ENCODE measurements around the gene WWC2.
"Not testable (repeated sequence)": the region's sequence is repeated elsewhere in the genome, so short reads cannot be mapped to it uniquely, and the experiment has no call there.

WWC2 gene

DNA sequence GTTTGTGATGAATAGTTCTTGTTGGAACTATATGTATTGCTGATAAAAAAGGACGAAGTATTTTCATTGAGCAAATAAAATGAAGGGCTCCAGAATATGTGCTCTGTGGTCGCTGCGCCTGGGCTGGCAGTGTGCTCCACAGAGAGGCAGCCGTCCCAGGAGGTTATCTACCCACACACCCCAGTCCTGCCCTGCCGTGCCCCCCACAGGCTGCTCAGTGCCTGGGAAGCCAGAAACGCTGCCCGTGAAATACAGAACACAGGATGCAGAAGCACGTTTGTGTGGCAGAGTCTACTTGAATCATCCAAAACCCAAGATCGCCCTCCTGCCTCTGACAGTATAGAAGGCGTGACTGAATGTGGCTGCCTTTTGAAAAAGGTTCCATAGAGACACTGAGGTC is 219.6 kb downstream of the WWC2 start:
- no peaks in the 10 kb centered on the region for H3K4me1 Mint-ChIP-seq
- H3K4me3 Mint-ChIP-seq: no peak overlapping the region
- DNase-seq (ENCODE audit: low spot score in 2 of 2) (no peak), ATAC-seq (ENCODE audit: low read depth) (no peak)
- H3K27ac Mint-ChIP-seq: no peak overlapping the region
- no peaks in the 10 kb centered on the region for H3K9me3 Mint-ChIP-seq
- peaks cover 5% of the 10 kb centered on the region for H3K27me3 Mint-ChIP-seq
- no peaks in the 10 kb centered on the region for H3K36me3 Mint-ChIP-seq

- peaks cover 5% of the 10 kb centered on the region for H3K27me3 Mint-ChIP-seq
- no peaks in the 10 kb centered on the region for H3K36me3 Mint-ChIP-seq
- DNase-seq (ENCODE audit: low spot score in 2 of 2) (no peak), ATAC-seq (ENCODE audit: low read depth) (no peak)
- no peaks in the 10 kb centered on the region for H3K4me1 Mint-ChIP-seq
- no peak within 1 kb of the TSS for H3K27ac Mint-ChIP-seq
- no peaks in the 10 kb centered on the region for H3K9me3 Mint-ChIP-seq
- no peak within 1 kb of the TSS for H3K4me3 Mint-ChIP-seq
These were observed 221.4 kb downstream of the WWC2 start, which contains the start of gene CLDN22 for GRCh38 chr4:183320211-183321059. TSS of gene CLDN22 (minus strand) at chr4:183320276. CDS start at chr4:183320218, 58 bp downstream.

- Mint-ChIP-seq H3K36me3 (no peaks in the 10 kb centered on the region), H3K9me3 (no peaks in the 10 kb centered on the region), H3K4me3 (no peak overlapping the region), H3K27me3 (peaks cover 5% of the 10 kb centered on the region), H3K27ac (no peak overlapping the region), H3K4me1 (no peaks in the 10 kb centered on the region)
- ATAC-seq (ENCODE audit: low read depth) (no peak), DNase-seq (ENCODE audit: low spot score in 2 of 2) (no peak)
These were observed 222.0 kb downstream of the WWC2 start for GRCh38 chr4:183321079-183321478.

DNA sequence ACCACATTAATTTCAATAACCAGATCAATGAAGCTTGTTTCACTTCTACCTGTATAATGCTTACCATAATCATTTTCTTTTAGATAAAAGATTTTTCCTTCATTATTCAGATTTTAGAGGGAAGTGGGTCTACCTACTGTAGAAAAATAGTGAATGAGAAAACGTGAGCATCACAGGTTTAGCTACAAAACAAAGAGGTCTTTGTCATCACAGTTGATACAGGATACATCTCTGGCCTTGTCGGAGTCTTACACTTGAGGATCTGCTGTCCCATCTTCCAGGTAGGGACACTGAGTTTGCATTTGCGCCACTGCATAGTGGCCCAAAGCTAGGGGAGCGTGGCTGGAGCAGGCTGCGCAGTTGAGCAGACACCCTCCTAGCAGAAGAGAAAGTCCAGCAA is 222.5 kb downstream of the WWC2 start:
- ATAC-seq (ENCODE audit: low read depth) (no peak), DNase-seq (ENCODE audit: low spot score in 2 of 2) (no peak)
- peaks cover 2% of the 10 kb centered on the region for H3K9me3 Mint-ChIP-seq
- no peaks in the 10 kb centered on the region for H3K36me3 Mint-ChIP-seq
- no peak overlapping the region for H3K4me3 Mint-ChIP-seq
- H3K27ac Mint-ChIP-seq: no peak overlapping the region
- H3K4me1 Mint-ChIP-seq: no peaks in the 10 kb centered on the region
- peaks cover 3% of the 10 kb centered on the region for H3K27me3 Mint-ChIP-seq

- H3K4me3 Mint-ChIP-seq: no peak within 1 kb of the TSS
- no peak for ATAC-seq (ENCODE audit: low read depth)
- H3K36me3 Mint-ChIP-seq: no peaks in the 10 kb centered on the region
- H3K4me1 Mint-ChIP-seq: no peaks in the 10 kb centered on the region
- no peak within 1 kb of the TSS for H3K27ac Mint-ChIP-seq
- peaks cover 2% of the 10 kb centered on the region for H3K9me3 Mint-ChIP-seq
- DNase-seq (ENCODE audit: low spot score in 2 of 2): no peak
- peaks cover 3% of the 10 kb centered on the region for H3K27me3 Mint-ChIP-seq
These were observed 223.3 kb downstream of the WWC2 start, which contains the start of gene CLDN24 for GRCh38 chr4:183322326-183322725. TSS of gene CLDN24 (minus strand) at chr4:183322426. CDS start at chr4:183322426, 0 bp downstream.

DNA sequence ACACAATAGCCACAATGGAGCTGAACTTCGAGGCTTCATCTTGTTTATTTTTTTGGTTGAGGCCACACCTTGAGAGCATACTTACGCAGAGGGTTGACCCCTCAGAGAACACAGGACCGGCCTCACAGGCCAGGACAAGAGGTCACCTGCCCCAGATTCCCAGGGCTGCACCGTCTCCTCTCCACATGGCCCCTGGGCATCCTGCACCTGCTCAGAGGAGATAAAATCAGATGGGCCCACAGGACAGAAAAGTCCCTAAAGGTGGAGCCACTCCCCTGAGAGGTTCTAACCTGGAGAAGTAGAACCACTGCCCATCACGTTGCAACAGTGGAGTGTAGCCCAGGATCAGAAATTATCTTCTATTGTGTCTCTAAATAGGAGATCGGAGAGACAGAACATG is 224.2 kb downstream of the WWC2 start:
- Mint-ChIP-seq H3K4me3 (no peak overlapping the region), H3K4me1 (no peaks in the 10 kb centered on the region), H3K36me3 (no peaks in the 10 kb centered on the region), H3K27ac (no peak overlapping the region), H3K27me3 (peaks cover 3% of the 10 kb centered on the region), H3K9me3 (peaks cover 2% of the 10 kb centered on the region)
- DNase-seq (ENCODE audit: low spot score in 2 of 2) (no peak), ATAC-seq (ENCODE audit: low read depth) (no peak)

- H3K27ac Mint-ChIP-seq; H3K36me3 Mint-ChIP-seq; DNase-seq (ENCODE audit: low spot score in 2 of 2); H3K9me3 Mint-ChIP-seq; H3K4me1 Mint-ChIP-seq; H3K4me3 Mint-ChIP-seq; H3K27me3 Mint-ChIP-seq; ATAC-seq (ENCODE audit: low read depth): not testable (repeated sequence)
These were observed 225.0 kb downstream of the WWC2 start for GRCh38 chr4:183324056-183324455.

- H3K4me1 Mint-ChIP-seq: no peaks in the 10 kb centered on the region
- H3K9me3 Mint-ChIP-seq: peaks cover 6% of the 10 kb centered on the region
- no peak for ATAC-seq (ENCODE audit: low read depth)
- no peak overlapping the region for H3K27ac Mint-ChIP-seq
- peaks cover 3% of the 10 kb centered on the region for H3K27me3 Mint-ChIP-seq
- no peaks in the 10 kb centered on the region for H3K36me3 Mint-ChIP-seq
- no peak for DNase-seq (ENCODE audit: low spot score in 2 of 2)
- H3K4me3 Mint-ChIP-seq: no peak overlapping the region
These were observed 225.6 kb downstream of the WWC2 start for GRCh38 chr4:183324619-183325018.

DNA sequence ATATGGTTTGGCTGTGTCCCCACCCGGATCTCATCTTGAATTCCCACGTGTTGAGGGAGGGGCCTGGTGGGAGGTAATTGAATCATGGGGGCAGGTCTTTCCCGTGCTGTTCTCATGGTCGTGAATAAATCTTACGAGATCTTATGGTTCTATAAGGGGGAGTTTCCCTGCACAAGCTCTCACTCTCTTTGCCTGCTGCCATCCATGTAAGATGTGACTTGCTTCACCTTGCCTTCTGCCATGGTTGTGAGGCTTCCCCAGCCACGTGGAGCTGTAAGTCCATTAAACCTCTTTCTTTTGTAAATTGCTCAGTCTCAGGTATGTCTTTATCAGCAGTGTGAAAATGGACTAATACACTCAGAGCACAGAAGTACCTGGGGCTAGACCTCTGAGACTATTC is 227.3 kb downstream of the WWC2 start:
- H3K36me3 Mint-ChIP-seq: not testable (repeated sequence)

DNA sequence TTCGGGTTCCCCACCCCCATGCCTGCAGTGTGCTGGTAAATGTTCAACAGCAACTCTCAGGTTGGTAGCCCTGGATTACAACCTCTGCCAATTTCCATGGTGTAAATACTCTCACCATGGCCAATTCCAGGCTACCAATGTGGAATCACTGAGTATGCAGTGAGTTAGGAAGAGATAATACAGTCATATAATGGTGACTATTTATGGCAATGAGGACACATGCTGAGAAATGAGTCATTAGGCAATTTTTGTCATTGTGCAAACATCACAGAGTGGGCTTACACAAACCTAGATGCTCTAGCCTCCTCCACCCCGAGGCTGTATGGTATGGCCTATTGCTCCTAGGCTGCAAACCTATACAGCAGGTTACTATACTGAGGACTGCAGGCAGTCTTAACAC is 227.8 kb downstream of the WWC2 start:
- ATAC-seq (ENCODE audit: low read depth): no peak

More for the DNA sequence above, 227.3 kb downstream of the WWC2 start:
- H3K9me3 Mint-ChIP-seq; H3K4me1 Mint-ChIP-seq; ATAC-seq (ENCODE audit: low read depth); H3K27ac Mint-ChIP-seq; H3K4me3 Mint-ChIP-seq; DNase-seq (ENCODE audit: low spot score in 2 of 2); H3K27me3 Mint-ChIP-seq: not testable (repeated sequence)

GRCh38 chr4:183327827-183328226 is 228.8 kb downstream of the WWC2 start:
- Mint-ChIP-seq H3K27ac (no peak overlapping the region), H3K4me1 (no peaks in the 10 kb centered on the region), H3K4me3 (no peak overlapping the region), H3K9me3 (peaks cover 7% of the 10 kb centered on the region), H3K36me3 (no peaks in the 10 kb centered on the region), H3K27me3 (peaks cover 3% of the 10 kb centered on the region)
- no peak for ATAC-seq (ENCODE audit: low read depth)
- DNase-seq (ENCODE audit: low spot score in 2 of 2): no peak

More for the DNA sequence above, 227.8 kb downstream of the WWC2 start:
- Mint-ChIP-seq H3K4me1 (no peaks in the 10 kb centered on the region), H3K9me3 (peaks cover 6% of the 10 kb centered on the region), H3K4me3 (no peak overlapping the region), H3K27ac (no peak overlapping the region), H3K27me3 (no peaks in the 10 kb centered on the region), H3K36me3 (no peaks in the 10 kb centered on the region)
- no peak for DNase-seq (ENCODE audit: low spot score in 2 of 2)

- peaks cover 10% of the 10 kb centered on the region for H3K9me3 Mint-ChIP-seq
- H3K27me3 Mint-ChIP-seq: peaks cover 7% of the 10 kb centered on the region
- ATAC-seq (ENCODE audit: low read depth) (no peak), DNase-seq (ENCODE audit: low spot score in 2 of 2) (no peak)
- no peaks in the 10 kb centered on the region for H3K36me3 Mint-ChIP-seq
- H3K27ac Mint-ChIP-seq: no peak overlapping the region
- no peaks in the 10 kb centered on the region for H3K4me1 Mint-ChIP-seq
- no peak overlapping the region for H3K4me3 Mint-ChIP-seq
These were observed 229.8 kb downstream of the WWC2 start for GRCh38 chr4:183328832-183329231.

DNA sequence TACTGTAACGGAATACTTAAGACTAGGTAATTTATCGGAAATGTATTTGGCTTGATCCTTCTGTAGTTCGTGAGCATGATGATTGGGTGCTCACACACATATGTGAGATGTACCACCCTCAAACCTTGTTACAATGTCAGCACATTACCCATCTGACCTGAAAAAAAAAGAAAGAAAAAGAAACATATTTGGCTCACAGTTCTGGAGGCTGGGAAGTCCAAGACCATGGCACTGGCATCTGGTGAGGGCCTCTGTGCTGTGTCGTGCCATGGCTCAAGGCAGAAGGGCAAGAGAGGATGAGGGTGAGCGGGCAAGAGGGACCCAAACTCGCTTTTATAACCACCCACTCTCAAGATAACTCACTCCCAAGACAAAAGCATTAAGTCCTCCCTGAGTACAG is 230.2 kb downstream of the WWC2 start:
- H3K27me3 Mint-ChIP-seq: peaks cover 10% of the 10 kb centered on the region
- peaks cover 10% of the 10 kb centered on the region for H3K9me3 Mint-ChIP-seq
- H3K27ac Mint-ChIP-seq: no peak overlapping the region
- no peak for DNase-seq (ENCODE audit: low spot score in 2 of 2)
- H3K4me1 Mint-ChIP-seq: no peaks in the 10 kb centered on the region
- H3K36me3 Mint-ChIP-seq: no peaks in the 10 kb centered on the region
- no peak overlapping the region for H3K4me3 Mint-ChIP-seq
- ATAC-seq (ENCODE audit: low read depth): no peak

DNA sequence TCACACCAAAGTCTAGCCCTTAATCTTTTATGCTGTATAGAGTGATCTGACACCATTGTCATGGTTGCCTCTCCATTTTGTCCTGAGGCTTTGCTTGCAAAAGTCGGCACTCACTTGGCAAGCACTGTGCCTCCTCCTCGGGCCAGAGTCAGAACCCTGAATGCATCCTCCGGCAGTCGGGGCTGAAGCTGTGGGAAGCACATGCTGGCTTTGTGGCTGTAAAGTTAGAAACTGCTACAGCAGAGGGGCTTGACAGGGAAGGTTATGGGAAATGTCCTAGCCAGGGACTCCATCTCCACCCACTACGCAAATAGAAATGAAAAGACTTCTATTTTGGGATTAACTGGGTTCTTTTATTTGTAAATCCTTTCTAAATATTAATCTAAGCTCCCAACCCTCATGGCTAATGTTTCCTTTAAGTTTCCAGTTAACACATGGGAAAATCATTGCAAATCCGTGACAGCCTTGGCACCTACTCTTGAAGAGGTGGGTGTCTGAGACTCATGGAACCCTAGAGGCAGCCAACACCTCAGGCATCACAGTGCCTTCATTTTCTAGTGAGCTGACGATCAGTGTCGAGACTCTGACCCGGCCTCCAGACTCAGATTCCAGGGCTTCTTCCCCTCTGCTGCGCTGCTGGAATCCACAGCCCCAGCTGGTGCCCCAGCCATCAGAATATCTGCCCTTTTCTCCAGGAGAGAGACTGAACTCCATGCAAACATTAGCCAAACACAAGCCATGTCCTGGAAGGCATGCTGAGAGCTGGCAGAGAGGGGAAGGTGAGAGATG is 231.1 kb downstream of the WWC2 start:
- Mint-ChIP-seq H3K9me3 (peaks cover 10% of the 10 kb centered on the region), H3K4me3 (no peak overlapping the region), H3K27me3 (peaks cover 10% of the 10 kb centered on the region), H3K4me1 (no peaks in the 10 kb centered on the region), H3K36me3 (no peaks in the 10 kb centered on the region), H3K27ac (no peak overlapping the region)
- ATAC-seq (ENCODE audit: low read depth) (no peak), DNase-seq (ENCODE audit: low spot score in 2 of 2) (no peak)
